HEK293 (cell line): ENCODE results near the gene CTCF.

Experiments
- PRDM6 ChIP-seq: fragments of 450-650 bp; formaldehyde crosslinking; IDR thresholded peaks from 2 replicates; pipeline ENCODE4 v1.5.1; 2017; ENCODE audit warnings: missing biosample characterization, missing genetic modification characterization
- YY1 ChIP-seq: fragments of 450-650 bp; formaldehyde crosslinking; IDR thresholded peaks from 2 replicates; pipeline ENCODE4 v1.5.1; 2018; ENCODE audit warnings: missing biosample characterization, missing genetic modification characterization
- ZNF112 ChIP-seq: fragments of 450-650 bp; formaldehyde crosslinking; IDR thresholded peaks from 2 replicates; pipeline ENCODE4 v1.5.0; 2017; ENCODE audit warnings: missing biosample characterization, missing genetic modification characterization
- ZNF670 ChIP-seq: fragments of 450-650 bp; formaldehyde crosslinking; IDR thresholded peaks from 2 replicates; pipeline ENCODE4 v1.5.1; 2016; ENCODE audit warnings: missing biosample characterization, missing genetic modification characterization, low read depth
- ZNF768 ChIP-seq: fragments of 450-650 bp; formaldehyde crosslinking; IDR thresholded peaks from 2 replicates; pipeline ENCODE4 v1.5.1; 2018; ENCODE audit warnings: missing biosample characterization, mild to moderate bottlenecking, missing genetic modification characterization
- ZNF830 ChIP-seq: fragments of 450-650 bp; IDR thresholded peaks from 2 replicates; pipeline ENCODE4 v1.5.0; 2018; ENCODE audit warnings: missing biosample characterization, missing genetic modification characterization, low read depth, mild to moderate bottlenecking, moderate library complexity
- ZSCAN16 ChIP-seq: fragments of 450-650 bp; formaldehyde crosslinking; IDR thresholded peaks from 2 replicates; pipeline ENCODE4 v1.5.1; 2016; ENCODE audit warnings: missing biosample characterization, missing genetic modification characterization
- TF ChIP-seq, protein P1 (sequence below): fragments of 450-650 bp; formaldehyde crosslinking; IDR thresholded peaks from 2 replicates; pipeline ENCODE4 v1.5.1; 2016; ENCODE audit warnings: missing biosample characterization, missing genetic modification characterization
- TF ChIP-seq, protein P2 (sequence below): fragments of 450-650 bp; formaldehyde crosslinking; IDR thresholded peaks from 2 replicates; pipeline ENCODE4 v1.5.1; 2016; ENCODE audit warnings: missing biosample characterization, missing genetic modification characterization, low read depth

GRCh38 chr16:67541391-67542263, 20.7 kb upstream of the CTCF start:
- TF ChIP-seq, protein P1, sequence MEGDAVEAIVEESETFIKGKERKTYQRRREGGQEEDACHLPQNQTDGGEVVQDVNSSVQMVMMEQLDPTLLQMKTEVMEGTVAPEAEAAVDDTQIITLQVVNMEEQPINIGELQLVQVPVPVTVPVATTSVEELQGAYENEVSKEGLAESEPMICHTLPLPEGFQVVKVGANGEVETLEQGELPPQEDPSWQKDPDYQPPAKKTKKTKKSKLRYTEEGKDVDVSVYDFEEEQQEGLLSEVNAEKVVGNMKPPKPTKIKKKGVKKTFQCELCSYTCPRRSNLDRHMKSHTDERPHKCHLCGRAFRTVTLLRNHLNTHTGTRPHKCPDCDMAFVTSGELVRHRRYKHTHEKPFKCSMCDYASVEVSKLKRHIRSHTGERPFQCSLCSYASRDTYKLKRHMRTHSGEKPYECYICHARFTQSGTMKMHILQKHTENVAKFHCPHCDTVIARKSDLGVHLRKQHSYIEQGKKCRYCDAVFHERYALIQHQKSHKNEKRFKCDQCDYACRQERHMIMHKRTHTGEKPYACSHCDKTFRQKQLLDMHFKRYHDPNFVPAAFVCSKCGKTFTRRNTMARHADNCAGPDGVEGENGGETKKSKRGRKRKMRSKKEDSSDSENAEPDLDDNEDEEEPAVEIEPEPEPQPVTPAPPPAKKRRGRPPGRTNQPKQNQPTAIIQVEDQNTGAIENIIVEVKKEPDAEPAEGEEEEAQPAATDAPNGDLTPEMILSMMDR: no peak
- TF ChIP-seq ZNF670 (no peak), ZNF112 (tag by site-specific recombination) (no peak), PRDM6 (tag by site-specific recombination) (no peak), ZSCAN16 (tag by site-specific recombination) (no peak), ZNF830 (tag by site-specific recombination) (no peak), YY1 (tag by site-specific recombination) (no peak), ZNF768 (tag by site-specific recombination) (no peak)
- TF ChIP-seq, protein P2, sequence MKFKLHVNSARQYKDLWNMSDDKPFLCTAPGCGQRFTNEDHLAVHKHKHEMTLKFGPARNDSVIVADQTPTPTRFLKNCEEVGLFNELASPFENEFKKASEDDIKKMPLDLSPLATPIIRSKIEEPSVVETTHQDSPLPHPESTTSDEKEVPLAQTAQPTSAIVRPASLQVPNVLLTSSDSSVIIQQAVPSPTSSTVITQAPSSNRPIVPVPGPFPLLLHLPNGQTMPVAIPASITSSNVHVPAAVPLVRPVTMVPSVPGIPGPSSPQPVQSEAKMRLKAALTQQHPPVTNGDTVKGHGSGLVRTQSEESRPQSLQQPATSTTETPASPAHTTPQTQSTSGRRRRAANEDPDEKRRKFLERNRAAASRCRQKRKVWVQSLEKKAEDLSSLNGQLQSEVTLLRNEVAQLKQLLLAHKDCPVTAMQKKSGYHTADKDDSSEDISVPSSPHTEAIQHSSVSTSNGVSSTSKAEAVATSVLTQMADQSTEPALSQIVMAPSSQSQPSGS: no peak
